ENCODE results near the gene DUSP22.

The DUSP22 gene

GRCh38 chr6:340991-341827 lies 48.9 kb downstream of the DUSP22 start:
- peak; percentile 35 for DNase-seq

GRCh38 chr6:341914-342831 lies 49.9 kb downstream of the DUSP22 start:
- DNase-seq, result no peak

GRCh38 chr6:342832-343179 lies 50.5 kb downstream of the DUSP22 start:
- DNase-seq, result no peak

GRCh38 chr6:343226-343935 lies 51.1 kb downstream of the DUSP22 start:
- DNase-seq, result no peak

- no peak for DNase-seq
Measured at GRCh38 chr6:343960-344815, 51.9 kb downstream of the DUSP22 start.

- no peak for DNase-seq
Measured at GRCh38 chr6:344816-345340, 52.6 kb downstream of the DUSP22 start.

GRCh38 chr6:345747-346385 lies 53.6 kb downstream of the DUSP22 start:
- DNase-seq, result no peak

- DNase-seq, result no peak
Measured at GRCh38 chr6:346386-347030, 54.2 kb downstream of the DUSP22 start.

GRCh38 chr6:347232-347631 lies 54.9 kb downstream of the DUSP22 start:
- DNase-seq, result no peak

GRCh38 chr6:347951-348859 lies 55.9 kb downstream of the DUSP22 start:
- no peak for DNase-seq

GRCh38 chr6:348860-349396 lies 56.6 kb downstream of the DUSP22 start:
- DNase-seq, result no peak

- no peak for DNase-seq
Measured at GRCh38 chr6:349491-349921, 57.2 kb downstream of the DUSP22 start.

- DNase-seq, result no peak
Measured at GRCh38 chr6:350371-350770, 58.1 kb downstream of the DUSP22 start.

- DNase-seq, result no peak
Measured at GRCh38 chr6:351011-351866, 59.0 kb downstream of the DUSP22 start.

- DNase-seq, result no peak
Measured at GRCh38 chr6:351867-352289, 59.6 kb downstream of the DUSP22 start.

GRCh38 chr6:352474-352873 lies 60.2 kb downstream of the DUSP22 start:
- DNase-seq, result no peak

- no peak for DNase-seq
Measured at GRCh38 chr6:352896-353470, 60.7 kb downstream of the DUSP22 start.
